Pericardium fibroblast (primary cell): ENCODE measurements around the gene GASK1A. TPM values are rescaled to one million over a fixed set of nuclear protein-coding genes. Genes with fewer than 3 reads are reported as not detected.

Experiments used
- total RNA-seq: library from RNA; depleted of rRNA; stranded (reverse); fragments of >200 nt; gene quantifications from 2 replicates; pipeline ENCODE4 v1.2.3, GENCODE V29; 2015

The GASK1A gene
- 0.47 and 2.3 TPM in 2 replicates for total RNA-seq

DNA sequence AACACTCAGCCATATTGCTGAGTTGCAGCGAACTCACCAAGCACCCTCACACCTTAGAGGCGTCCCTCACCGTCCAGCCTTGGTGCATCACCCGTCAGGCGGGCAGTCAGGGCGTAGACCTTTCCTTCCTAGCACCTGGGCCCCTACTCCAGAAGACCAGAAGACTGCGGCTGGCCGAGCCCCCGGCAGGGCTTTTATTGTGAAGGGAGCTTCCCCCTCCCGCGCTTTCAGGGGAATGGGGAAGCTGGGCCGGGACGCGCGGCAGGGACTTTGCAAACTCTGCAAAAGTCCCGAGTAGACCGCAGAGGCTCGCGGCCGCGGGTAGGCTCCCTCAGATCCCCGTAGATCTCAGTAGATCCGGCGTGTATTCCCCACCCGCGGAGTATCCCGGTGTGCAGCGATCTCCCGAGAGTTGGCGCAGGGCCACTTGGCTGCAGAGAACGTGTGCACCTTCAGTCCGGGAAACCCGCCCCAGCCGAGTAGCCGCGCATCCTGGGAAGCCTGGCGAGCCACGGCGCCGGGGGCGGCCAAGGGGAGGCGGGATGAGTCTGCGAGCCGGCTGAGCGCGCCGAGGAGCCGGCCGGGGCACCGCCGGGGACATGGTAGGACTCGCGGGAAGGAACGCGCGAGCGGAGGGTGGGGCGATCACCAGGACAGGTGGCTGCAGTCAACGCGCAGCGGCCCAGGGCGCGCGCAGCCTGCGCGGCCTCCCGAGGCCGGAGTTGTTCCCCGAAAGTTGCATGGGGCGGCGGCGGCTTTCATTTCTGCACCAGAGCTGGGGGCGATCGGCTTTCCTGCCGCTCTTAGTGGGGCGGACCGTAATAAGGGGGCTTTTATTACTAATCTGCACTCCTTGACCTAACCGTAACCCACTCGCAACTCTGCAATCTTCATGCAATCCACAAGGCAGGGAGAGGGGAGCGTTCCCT, at the start of gene GASK1A:
Gene GASK1A (plus strand): TSS at position 268 of the 929 bp plus-strand sequence. CDS start 332 bp downstream, at position 600.

DNA sequence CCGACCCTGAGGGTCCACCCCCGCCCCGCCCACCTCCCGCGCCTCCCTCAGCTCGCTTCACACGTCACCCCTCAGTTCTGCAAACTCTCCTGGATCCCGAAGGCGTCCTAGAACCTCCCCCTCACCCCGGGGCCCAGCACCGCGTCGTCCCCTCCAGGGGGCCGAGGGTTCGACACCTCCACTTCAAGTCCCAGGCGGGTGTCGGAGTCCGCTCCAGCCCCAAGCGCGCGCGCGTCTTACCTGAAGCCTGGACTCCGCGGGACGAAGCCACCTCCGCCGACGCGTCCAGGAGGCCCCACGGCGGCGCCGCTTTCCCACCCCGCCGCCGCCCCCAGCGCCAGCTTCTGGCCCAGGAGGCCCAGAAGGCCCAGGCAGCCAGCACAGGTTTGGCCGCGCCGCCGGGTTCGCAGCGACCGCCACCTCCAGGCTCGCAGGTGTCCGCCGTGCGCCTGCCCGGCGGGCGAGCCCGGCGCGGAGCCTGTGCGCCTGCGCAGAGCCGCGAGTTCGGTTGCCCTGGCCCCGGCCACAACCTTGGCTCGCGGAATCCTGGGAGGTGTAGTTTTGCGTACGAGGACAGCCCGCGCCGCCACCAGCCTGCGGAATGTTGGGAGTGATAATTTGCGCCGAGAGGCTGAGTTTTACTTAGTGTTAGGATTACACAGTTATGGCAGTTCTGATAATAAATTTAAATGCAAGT, 126.6 kb downstream of the GASK1A start, which contains the start of gene POMGNT2:
Gene POMGNT2 (minus strand): TSS at position 484 of the 697 bp plus-strand sequence. CDS start 24,648 bp downstream, outside the sequence.

Other genes with a start within 250 kb of the GASK1A start
- 1.1 and 1.3 TPM in 2 replicates for gene CCDC13, start 206.1 kb upstream of the GASK1A start, total RNA-seq
- 127 and 173 TPM in 2 replicates for gene HIGD1A, start 174.8 kb upstream of the GASK1A start, total RNA-seq
- gene ACKR2, start 169.9 kb upstream of the GASK1A start, total RNA-seq = 1.9 and 3.9 TPM in 2 replicates
- gene CYP8B1, start 103.4 kb upstream of the GASK1A start, total RNA-seq = not detected in 2 replicates
- gene ZNF662, start 73.2 kb upstream of the GASK1A start, total RNA-seq = 0.82 and 1.4 TPM in 2 replicates
- 22.8 and 23.2 TPM in 2 replicates for gene POMGNT2, start 126.8 kb downstream of the GASK1A start, total RNA-seq